ENCODE measurements around the gene CAPN10. TPM values are rescaled to one million over a fixed set of nuclear protein-coding genes. Genes with fewer than 3 reads are reported as not detected.

Gene CAPN10
- total RNA-seq, 1 experiment from 2014 or later, result 47.4 TPM

GRCh38 chr2:240648155-240648649, 61.7 kb downstream of the CAPN10 start:
- no peaks in the 10 kb centered on the region for H3K27me3 ChIP-seq (ENCODE audit: insufficient read depth, low read length)
- no peak overlapping the region for H3K56ac ChIP-seq (ENCODE audit: insufficient read length, low read depth, low read length)
- H3K23ac ChIP-seq (ENCODE audit: insufficient read length, low read depth, low read length), result no peak overlapping the region
- H2BK12ac ChIP-seq (ENCODE audit: insufficient read length, low read depth, low read length), result no peak overlapping the region
- H3K27ac ChIP-seq (ENCODE audit: insufficient read length, low read depth, low read length), result no peak overlapping the region
- H3K79me1 ChIP-seq (ENCODE audit: insufficient read depth, low read depth, low read length, poor library complexity, severe bottlenecking), result no peaks in the 10 kb centered on the region
- no peak overlapping the region for H2AFZ ChIP-seq (ENCODE audit: low read length)
- H2BK120ac ChIP-seq (ENCODE audit: low read depth, low read length, poor library complexity, severe bottlenecking), result no peak overlapping the region
- Mint-ChIP-seq H3K4me3 (no peak overlapping the region), H3K27ac (peak overlapping the region in 2 of 3 experiments; percentile 18 to 44; a peak in 2 of 7 replicates), H3K4me1 (peaks cover 9 to 17% of the 10 kb centered on the region in 2 experiments), H3K27me3 (ENCODE audit: low read depth) (peaks cover 58% of the 10 kb centered on the region), H3K9me3 (peaks cover 4% of the 10 kb centered on the region in 2 experiments; a peak in 3 of 5 replicates), H3K36me3 (ENCODE audit: insufficient read depth in 1 of 3, low read depth in 3 of 3) (no peaks in the 10 kb centered on the region; a peak in 2 of 7 replicates)
- no peaks in the 10 kb centered on the region for H3K9me3 ChIP-seq (ENCODE audit: control insufficient read depth, low read depth, low read length)
- H2BK20ac ChIP-seq (ENCODE audit: low read depth, low read length, poor library complexity, severe bottlenecking), result no peak overlapping the region
- H2BK15ac ChIP-seq (ENCODE audit: low read depth, low read length), result no peak overlapping the region
- H3K14ac ChIP-seq (ENCODE audit: insufficient read depth, low read length), result no peak overlapping the region
- DNase-seq, result peak; percentile 12
- H3K4ac ChIP-seq (ENCODE audit: low read depth, low read length), result no peak overlapping the region
- TF ChIP-seq CTCF (conservative IDR thresholded peaks at IDR 0.05), result no peak
- no peak overlapping the region for H4K5ac ChIP-seq (ENCODE audit: insufficient read length, low read depth, low read length)
- H3K4me2 ChIP-seq (ENCODE audit: insufficient read depth, insufficient read length, low read length), result no peak overlapping the region
- H3K79me2 ChIP-seq (ENCODE audit: insufficient read depth, low read length), result no peaks in the 10 kb centered on the region
- no peaks in the 10 kb centered on the region for H3K23me2 ChIP-seq (ENCODE audit: insufficient read length, low read depth, low read length, poor library complexity, severe bottlenecking)
- H3K9ac ChIP-seq (ENCODE audit: extremely low read depth, insufficient read length, low read length), result no peak overlapping the region
- H2AK5ac ChIP-seq (ENCODE audit: insufficient read length, low read length), result no peak overlapping the region
- no peak overlapping the region for H4K8ac ChIP-seq (replicated peaks; ENCODE audit: insufficient read length, low read depth, low read length)
- no peak overlapping the region for H3T11ph ChIP-seq (ENCODE audit: low read length)
- H2BK5ac ChIP-seq (ENCODE audit: insufficient read length, low read length), result no peak overlapping the region
- H4K20me1 ChIP-seq (ENCODE audit: control insufficient read depth, insufficient read depth, insufficient read length), result no peaks in the 10 kb centered on the region
- H4K91ac ChIP-seq (ENCODE audit: insufficient read length, low read depth, low read length), result no peak overlapping the region
- no peaks in the 10 kb centered on the region for H3K4me1 ChIP-seq (ENCODE audit: insufficient read depth, low read length)
- H3K18ac ChIP-seq (ENCODE audit: insufficient read length, low read depth, low read length), result no peak overlapping the region
- no CpG with 5 or more reads among the region's 6 CpGs for WGBS (ENCODE audit: extremely low coverage, insufficient read length, low lambda C conversion rate)

Other genes starting within 250 kb of the CAPN10 start
- gene GPC1, start 151.1 kb upstream of the CAPN10 start, total RNA-seq (2021), result 39.4 and 44.0 TPM in 2 replicates
- gene ANKMY1, start 28.7 kb upstream of the CAPN10 start, total RNA-seq (2021), result 8.6 and 13.7 TPM in 2 replicates
- 1.6 and 2.9 TPM in 2 replicates for gene DUSP28, start 26.4 kb upstream of the CAPN10 start, total RNA-seq (2021)
- gene RNPEPL1, start 18.2 kb upstream of the CAPN10 start, total RNA-seq (2021), result 22.5 and 24.7 TPM in 2 replicates
- 0.66 and 1.4 TPM in 2 replicates for gene GPR35, start 38.7 kb downstream of the CAPN10 start, total RNA-seq (2021)
- gene AQP12B, start 96.2 kb downstream of the CAPN10 start, total RNA-seq (2021), result not detected in 2 replicates
- gene AQP12A, start 105.1 kb downstream of the CAPN10 start, total RNA-seq (2021), result not detected in 2 replicates
- 188 and 204 TPM in 2 replicates for gene KIF1A, start 233.5 kb downstream of the CAPN10 start, total RNA-seq (2021)